GM12873 (cell line): Measurements from ENCODE around the gene NFXL1.

Experiments
- CTCF ChIP-seq: IDR thresholded peaks from 2 replicates; pipeline ENCODE4 v1.5.1; 2012; ENCODE audit warnings: low read depth, mild to moderate bottlenecking, moderate library complexity, low read length, control low read depth; ENCODE audit not compliant: insufficient read depth; ENCODE audit errors: missing control alignments

The NFXL1 gene

DNA sequence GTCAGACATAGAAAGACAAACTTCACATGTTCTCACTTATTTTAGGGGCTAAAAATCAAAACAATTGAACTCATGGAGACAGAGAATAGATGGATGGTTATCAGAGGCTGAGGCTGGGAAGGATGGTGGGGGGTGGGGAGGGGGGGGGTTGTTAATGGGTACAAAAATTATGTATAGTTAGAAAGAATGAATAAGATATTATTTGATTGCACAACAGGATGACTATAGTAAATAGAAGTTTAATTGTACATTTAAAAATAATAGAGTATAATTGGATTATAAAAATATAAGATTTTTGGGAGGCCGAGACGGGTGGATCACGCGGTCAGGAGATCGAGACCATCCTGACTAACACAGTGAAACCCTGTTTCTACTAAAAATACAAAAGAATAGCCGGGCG, 109.8 kb downstream of the NFXL1 start:
- no peak for TF ChIP-seq CTCF

- no peak for TF ChIP-seq CTCF
These were observed 112.8 kb downstream of the NFXL1 start for GRCh38 chr4:47801481-47802002.

DNA sequence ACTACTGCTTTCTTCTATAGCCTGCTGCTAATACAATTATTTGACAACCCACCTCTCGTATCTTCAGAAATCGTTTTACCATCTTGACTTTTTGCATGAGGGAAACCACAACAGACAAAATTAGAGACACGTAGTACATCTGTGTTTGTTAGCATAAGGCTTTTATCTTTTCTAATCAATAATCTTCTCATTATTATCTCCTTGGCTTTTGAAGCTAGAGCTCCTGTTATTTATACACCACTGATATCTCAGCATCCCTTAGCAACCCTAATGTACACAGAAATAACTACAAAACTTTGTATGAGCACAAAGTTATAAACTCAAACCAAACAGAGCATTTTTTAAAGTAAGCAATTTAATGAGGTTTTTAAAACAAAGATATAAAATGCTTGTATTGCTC, 116.2 kb downstream of the NFXL1 start:
- no peak for TF ChIP-seq CTCF
